ENCODE measurements around the gene IFITM10.

Gene IFITM10

DNA sequence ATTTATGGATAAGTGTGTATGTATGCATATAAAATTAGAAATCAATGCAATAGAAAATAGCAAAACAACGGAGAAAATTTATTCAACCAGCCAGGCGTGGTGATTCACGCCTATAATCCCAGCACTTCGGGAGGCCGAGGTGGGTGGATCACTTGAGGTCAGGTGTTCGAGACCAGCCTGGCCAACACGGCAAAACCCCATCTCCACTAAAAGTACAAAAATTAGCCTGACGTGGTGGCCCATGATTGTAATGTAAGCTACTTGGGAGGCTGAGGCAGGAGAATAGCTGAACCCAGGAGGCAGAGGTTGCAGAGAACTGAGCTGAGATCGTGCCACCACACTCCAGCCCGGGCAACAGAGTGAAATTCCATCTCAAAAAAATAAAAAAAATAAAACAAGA is 47.9 kb downstream of the IFITM10 start:
- H3K36me3 ChIP-seq (ENCODE audit: low read length) = no peaks in the 10 kb centered on the region
- H3K9me2 ChIP-seq (replicated peaks; ENCODE audit: insufficient read depth, low read length) = no peaks in the 10 kb centered on the region
- no peak overlapping the region for H3K4me3 ChIP-seq (ENCODE audit: insufficient read depth, low read length, poor library complexity, severe bottlenecking)
- H3F3A ChIP-seq (ENCODE audit: insufficient read depth) = no peaks in the 10 kb centered on the region
- no peak overlapping the region for H3K9ac ChIP-seq (ENCODE audit: low read length)
- no peaks in the 10 kb centered on the region for H4K20me1 ChIP-seq (ENCODE audit: low read depth, low read length)
- TF ChIP-seq EZH2phosphoT487 (conservative IDR thresholded peaks at IDR 0.05; ENCODE audit: low read length) (no peak), CTCF (IDR thresholded peaks at IDR 0.05; ENCODE audit: insufficient read depth, low read length, poor library complexity, severe bottlenecking) (no peak)
- H3K4me2 ChIP-seq (ENCODE audit: low read depth, low read length, poor library complexity, severe bottlenecking) = no peak overlapping the region
- no peak overlapping the region for H3K27ac ChIP-seq (ENCODE audit: low read depth, low read length)
- H2AFZ ChIP-seq (ENCODE audit: low read depth, low read length, severe bottlenecking) = no peak overlapping the region
- H3K27me3 ChIP-seq (ENCODE audit: low read length) = no peaks in the 10 kb centered on the region
- H3K9me3 ChIP-seq (ENCODE audit: insufficient read depth, low read length) = no peaks in the 10 kb centered on the region
- H3K79me2 ChIP-seq (ENCODE audit: insufficient read depth, low read length) = no peaks in the 10 kb centered on the region

- no peaks in the 10 kb centered on the region for H3F3A ChIP-seq (ENCODE audit: insufficient read depth)
- no peaks in the 10 kb centered on the region for H4K20me1 ChIP-seq (ENCODE audit: low read depth, low read length)
- H3K27me3 ChIP-seq (ENCODE audit: low read length) = no peaks in the 10 kb centered on the region
- no peak overlapping the region for H2AFZ ChIP-seq (ENCODE audit: low read depth, low read length, severe bottlenecking)
- no peak overlapping the region for H3K27ac ChIP-seq (ENCODE audit: low read depth, low read length)
- H3K79me2 ChIP-seq (ENCODE audit: insufficient read depth, low read length) = no peaks in the 10 kb centered on the region
- H3K9ac ChIP-seq (ENCODE audit: low read length) = no peak overlapping the region
- no peaks in the 10 kb centered on the region for H3K36me3 ChIP-seq (ENCODE audit: low read length)
- H3K4me2 ChIP-seq (ENCODE audit: low read depth, low read length, poor library complexity, severe bottlenecking) = no peak overlapping the region
- H3K4me3 ChIP-seq (ENCODE audit: insufficient read depth, low read length, poor library complexity, severe bottlenecking) = no peak overlapping the region
- TF ChIP-seq EZH2phosphoT487 (conservative IDR thresholded peaks at IDR 0.05; ENCODE audit: low read length) = no peak
- no peak for TF ChIP-seq CTCF (IDR thresholded peaks at IDR 0.05; ENCODE audit: insufficient read depth, low read length, poor library complexity, severe bottlenecking)
- no peaks in the 10 kb centered on the region for H3K9me2 ChIP-seq (replicated peaks; ENCODE audit: insufficient read depth, low read length)
- H3K9me3 ChIP-seq (ENCODE audit: insufficient read depth, low read length) = no peaks in the 10 kb centered on the region
Measured at GRCh38 chr11:1701091-1701807, 49.1 kb downstream of the IFITM10 start.

GRCh38 chr11:1699771-1700170 is 50.6 kb downstream of the IFITM10 start:
- no peak overlapping the region for H3K4me2 ChIP-seq (ENCODE audit: low read depth, low read length, poor library complexity, severe bottlenecking)
- no peaks in the 10 kb centered on the region for H3K27me3 ChIP-seq (ENCODE audit: low read length)
- no peaks in the 10 kb centered on the region for H4K20me1 ChIP-seq (ENCODE audit: low read depth, low read length)
- no peaks in the 10 kb centered on the region for H3K36me3 ChIP-seq (ENCODE audit: low read length)
- H3F3A ChIP-seq (ENCODE audit: insufficient read depth) = no peaks in the 10 kb centered on the region
- no peak overlapping the region for H3K4me3 ChIP-seq (ENCODE audit: insufficient read depth, low read length, poor library complexity, severe bottlenecking)
- H3K79me2 ChIP-seq (ENCODE audit: insufficient read depth, low read length) = no peaks in the 10 kb centered on the region
- H3K27ac ChIP-seq (ENCODE audit: low read depth, low read length) = no peak overlapping the region
- no peaks in the 10 kb centered on the region for H3K9me3 ChIP-seq (ENCODE audit: insufficient read depth, low read length)
- no peaks in the 10 kb centered on the region for H3K9me2 ChIP-seq (replicated peaks; ENCODE audit: insufficient read depth, low read length)
- no peak overlapping the region for H3K9ac ChIP-seq (ENCODE audit: low read length)
- H2AFZ ChIP-seq (ENCODE audit: low read depth, low read length, severe bottlenecking) = no peak overlapping the region
- TF ChIP-seq CTCF (IDR thresholded peaks at IDR 0.05; ENCODE audit: insufficient read depth, low read length, poor library complexity, severe bottlenecking) = no peak
- no peak for TF ChIP-seq EZH2phosphoT487 (conservative IDR thresholded peaks at IDR 0.05; ENCODE audit: low read length)
